ENCODE data around the gene NME7. TPM values are rescaled to one million over a fixed set of nuclear protein-coding genes. Genes with fewer than 3 reads are reported as not detected.

The NME7 gene
- total RNA-seq, 4 donors from 2014 or later: 5.0 to 8.9 (median 8.4) TPM

- no peak for DNase-seq (ENCODE audit: low spot score in 2 of 2)
- intact Hi-C loops (cut with DNase I; ENCODE audit: low total_unique reads): no loop called here
- 61 to 67% methylated on average over 9 of the region's 9 CpGs for WGBS, 2 donors
These were observed 259.9 kb downstream of the NME7 start for GRCh38 chr1:169107603-169108208.

GRCh38 chr1:169106921-169107602 lies 260.5 kb downstream of the NME7 start:
- peak overlapping the region; percentile 73 for H3K4me3 ChIP-seq (ENCODE audit: low read depth, poor library complexity, severe bottlenecking)
- TF ChIP-seq CTCF (IDR thresholded peaks at IDR 0.05) (no peak), POLR2A (IDR thresholded peaks at IDR 0.05) (no peak)
- intact Hi-C loops (cut with DNase I; ENCODE audit: low total_unique reads): no loop called here
- DNase-seq (ENCODE audit: low spot score in 2 of 2): no peak
- 6 to 7% methylated on average over 31 to 39 of the region's 41 CpGs for WGBS, 2 donors

More at GRCh38 chr1:169107603-169108208, 259.9 kb downstream of the NME7 start:
- TF ChIP-seq CTCF (IDR thresholded peaks at IDR 0.05): no peak
- no peak for TF ChIP-seq POLR2A (IDR thresholded peaks at IDR 0.05)
- peak overlapping the region; percentile 73 for H3K4me3 ChIP-seq (ENCODE audit: low read depth, poor library complexity, severe bottlenecking)

GRCh38 chr1:169106095-169106920 lies 261.3 kb downstream of the NME7 start, which contains the start of gene ATP1B1:
Gene ATP1B1 (plus strand): TSS chr1:169106690. CDS start chr1:169106830, 140 bp downstream.
- TF ChIP-seq CTCF (IDR thresholded peaks at IDR 0.05) (no peak), POLR2A (IDR thresholded peaks at IDR 0.05) (peak in 1 of 2 donors; percentile 23)
- intact Hi-C loops (cut with DNase I; ENCODE audit: low total_unique reads): no loop called here
- peak within 1 kb of the TSS; percentile 73 for H3K4me3 ChIP-seq (ENCODE audit: low read depth, poor library complexity, severe bottlenecking)
- WGBS, 2 donors: 1 to 3% methylated on average over 19 to 26 of the region's 100 CpGs
- DNase-seq (ENCODE audit: low spot score in 2 of 2): peak; percentile 72 to 95

- intact Hi-C loops (cut with DNase I; ENCODE audit: low total_unique reads): no loop called here
- TF ChIP-seq CTCF (IDR thresholded peaks at IDR 0.05) (peak in 1 of 3 donors; percentile 44), POLR2A (IDR thresholded peaks at IDR 0.05) (no peak)
- H3K4me3 ChIP-seq (ENCODE audit: low read depth, poor library complexity, severe bottlenecking): peak overlapping the region; percentile 73
- DNase-seq (ENCODE audit: low spot score in 2 of 2): peak; percentile 54 to 92
- WGBS, 2 donors: 3 to 6% methylated on average over 24 to 33 of the region's 47 CpGs
These were observed 262.0 kb downstream of the NME7 start for GRCh38 chr1:169105434-169106094.

GRCh38 chr1:169105087-169105433 lies 262.5 kb downstream of the NME7 start:
- H3K4me3 ChIP-seq (ENCODE audit: low read depth, poor library complexity, severe bottlenecking): no peak overlapping the region
- no peak for DNase-seq (ENCODE audit: low spot score in 2 of 2)
- WGBS, 2 donors: 41 to 44% methylated on average over 6 of the region's 6 CpGs
- TF ChIP-seq POLR2A (IDR thresholded peaks at IDR 0.05): no peak
- TF ChIP-seq CTCF (IDR thresholded peaks at IDR 0.05): no peak
- intact Hi-C loops (cut with DNase I; ENCODE audit: low total_unique reads): no loop called here
